Smooth muscle cell (in vitro differentiated cells): Measurements from ENCODE around the gene BRAT1. TPM values are rescaled to one million over a fixed set of nuclear protein-coding genes. Genes with fewer than 3 reads are reported as not detected.

ENCODE experiments used
- DNase-seq: peaks from one replicate; lab custom pipeline; 2025; ENCODE audit not compliant: unreplicated experiment; lab: John Stamatoyannopoulos, UW
- H2AFZ ChIP-seq: fragments of 200-600 bp; sonication (generic); 2 replicates; pipeline ENCODE4 v1.6.0; 2016; ENCODE audit warnings: antibody characterized with exemption, low read depth, mild to moderate bottlenecking
- H3F3A ChIP-seq: fragments of 200-600 bp; sonication (generic); 2 replicates; pipeline ENCODE4 v1.6.0; 2017; ENCODE audit warnings: antibody characterized with exemption, low read depth
- H3K27ac ChIP-seq: fragments of 200-600 bp; sonication (generic); 2 replicates; pipeline ENCODE4 v1.5.1; 2016; ENCODE audit warnings: low read depth, mild to moderate bottlenecking
- H3K27me3 ChIP-seq: fragments of 200-600 bp; sonication (generic); 2 replicates; pipeline ENCODE4 v1.6.1; 2016; ENCODE audit warnings: low read depth, mild to moderate bottlenecking
- H3K36me3 ChIP-seq: fragments of 200-600 bp; sonication (generic); 2 replicates; pipeline ENCODE4 v1.5.1; 2016; ENCODE audit warnings: low read depth
- H3K4me1 ChIP-seq: fragments of 200-600 bp; sonication (generic); 2 replicates; pipeline ENCODE4 v1.5.1; 2016; ENCODE audit warnings: low read depth
- H3K4me2 ChIP-seq: fragments of 200-600 bp; sonication (generic); 2 replicates; pipeline ENCODE4 v1.6.0; 2016; ENCODE audit warnings: mild to moderate bottlenecking
- H3K4me3 ChIP-seq: fragments of 200-600 bp; sonication (generic); 2 replicates; pipeline ENCODE4 v1.5.1; 2016; ENCODE audit warnings: mild to moderate bottlenecking
- H3K79me2 ChIP-seq: fragments of 200-600 bp; sonication (generic); 2 replicates; pipeline ENCODE4 v1.6.0; 2016; ENCODE audit warnings: low read depth, mild to moderate bottlenecking
- H3K9ac ChIP-seq: fragments of 200-600 bp; sonication (generic); 2 replicates; pipeline ENCODE4 v1.6.0; 2016; ENCODE audit warnings: low read depth
- H3K9me3 ChIP-seq: fragments of 200-600 bp; sonication (generic); replicated peaks from 2 replicates; pipeline ENCODE4 v1.5.1; 2016; ENCODE audit warnings: low read depth
- H4K20me1 ChIP-seq: fragments of 200-600 bp; sonication (generic); 2 replicates; pipeline ENCODE4 v1.6.0; 2016; ENCODE audit warnings: low read depth
- CTCF ChIP-seq: fragments of 200-600 bp; sonication (generic); IDR thresholded peaks from 2 replicates; pipeline ENCODE4 v1.5.1; 2017; ENCODE audit warnings: borderline replicate concordance, mild to moderate bottlenecking, antibody characterized with exemption; ENCODE audit not compliant: insufficient read depth, poor library complexity, severe bottlenecking
- WGBS: methylation state at CpG from one replicate; pipeline ENCODE4 v1.1.7; 2016; ENCODE audit warnings: low lambda C conversion rate; 5-methylcytosine and 5-hydroxymethylcytosine counted together
- polyA plus RNA-seq: library from polyadenylated mRNA; unstranded; fragments of >200 nt; fragmentation: Nextera tagmentation; extraction: Ambion mirVana; gene quantifications from 2 replicates; pipeline ENCODE4 v1.2.1, GENCODE V29; 2016
- total RNA-seq: library from RNA; depleted of rRNA; stranded (reverse); fragments of >200 nt; gene quantifications from 2 replicates; pipeline ENCODE4 v1.2.3, GENCODE V29; 2014

BRAT1 gene
- total and polyA plus RNA-seq, 2 experiments from 2014 or later, result 11.2 to 32.4 TPM

- Histone ChIP-seq H3K4me1 (peaks cover 52% of the 10 kb centered on the region), H3K27ac (no peak overlapping the region), H4K20me1 (no peaks in the 10 kb centered on the region), H3K4me2 (no peak overlapping the region), H3K27me3 (no peaks in the 10 kb centered on the region), H3F3A (no peaks in the 10 kb centered on the region), H3K36me3 (no peaks in the 10 kb centered on the region), H3K9me3 (no peaks in the 10 kb centered on the region), H2AFZ (no peak overlapping the region), H3K9ac (no peak overlapping the region), H3K79me2 (no peaks in the 10 kb centered on the region), H3K4me3 (no peak overlapping the region)
- DNase-seq, result no peak
- TF ChIP-seq CTCF, result no peak
- WGBS, result 88% methylated on average over 6 of the region's 6 CpGs
Observed at GRCh38 chr7:2498708-2499107, 56.6 kb downstream of the BRAT1 start.

GRCh38 chr7:2497500-2498336, 57.6 kb downstream of the BRAT1 start:
- Histone ChIP-seq H3K4me1 (peaks cover 52% of the 10 kb centered on the region), H3K9ac (no peak overlapping the region)

GRCh38 chr7:2497065-2497464, 58.3 kb downstream of the BRAT1 start:
- no peaks in the 10 kb centered on the region for H3K27me3 ChIP-seq
- no peaks in the 10 kb centered on the region for H3K9me3 ChIP-seq
- no peaks in the 10 kb centered on the region for H4K20me1 ChIP-seq
- no peak overlapping the region for H3K9ac ChIP-seq
- no peaks in the 10 kb centered on the region for H3F3A ChIP-seq
- H2AFZ ChIP-seq, result no peak overlapping the region
- H3K4me3 ChIP-seq, result no peak overlapping the region
- no peaks in the 10 kb centered on the region for H3K79me2 ChIP-seq
- TF ChIP-seq CTCF, result no peak
- no peak for DNase-seq
- H3K36me3 ChIP-seq, result no peaks in the 10 kb centered on the region
- no peak overlapping the region for H3K27ac ChIP-seq
- no peak overlapping the region for H3K4me2 ChIP-seq
- H3K4me1 ChIP-seq, result peaks cover 52% of the 10 kb centered on the region
- whole genome bisulfite sequencing, result 97% methylated on average over 3 of the region's 3 CpGs

More at GRCh38 chr7:2497500-2498336, 57.6 kb downstream of the BRAT1 start:
- Histone ChIP-seq H3K4me3 (no peak overlapping the region), H3K9me3 (no peaks in the 10 kb centered on the region), H3K27ac (no peak overlapping the region), H2AFZ (no peak overlapping the region), H3K4me2 (no peak overlapping the region), H3F3A (no peaks in the 10 kb centered on the region), H3K79me2 (no peaks in the 10 kb centered on the region), H3K27me3 (no peaks in the 10 kb centered on the region), H3K36me3 (no peaks in the 10 kb centered on the region), H4K20me1 (no peaks in the 10 kb centered on the region)
- no peak for TF ChIP-seq CTCF
- WGBS, result 78% methylated on average over 22 of the region's 25 CpGs
- DNase-seq, result no peak

GRCh38 chr7:2496375-2496774, 58.9 kb downstream of the BRAT1 start:
- no peaks in the 10 kb centered on the region for H3K79me2 ChIP-seq
- H3K4me2 ChIP-seq, result no peak overlapping the region
- no peaks in the 10 kb centered on the region for H3K9me3 ChIP-seq
- no peaks in the 10 kb centered on the region for H3K36me3 ChIP-seq
- WGBS, result 89% methylated on average over 9 of the region's 9 CpGs
- no peaks in the 10 kb centered on the region for H3F3A ChIP-seq
- H3K9ac ChIP-seq, result no peak overlapping the region
- H3K27me3 ChIP-seq, result no peaks in the 10 kb centered on the region
- no peak overlapping the region for H3K27ac ChIP-seq
- no peak overlapping the region for H3K4me3 ChIP-seq
- TF ChIP-seq CTCF, result no peak
- H4K20me1 ChIP-seq, result no peaks in the 10 kb centered on the region
- no peak for DNase-seq
- H3K4me1 ChIP-seq, result peaks cover 52% of the 10 kb centered on the region
- no peak overlapping the region for H2AFZ ChIP-seq
